GM21825 (cell line): ENCODE results near the gene MAPK14.
"Not testable (repeated sequence)": the region's sequence is repeated elsewhere in the genome, so short reads cannot be mapped to it uniquely, and the experiment has no call there.

Experiments used
- ATAC-seq: cut with Tn5 transposase; IDR thresholded peaks from one replicate; pipeline ENCODE4 v1.9.1; 2021; ENCODE audit warnings: mild to moderate bottlenecking, moderate library complexity; ENCODE audit not compliant: unreplicated experiment

MAPK14 gene

DNA sequence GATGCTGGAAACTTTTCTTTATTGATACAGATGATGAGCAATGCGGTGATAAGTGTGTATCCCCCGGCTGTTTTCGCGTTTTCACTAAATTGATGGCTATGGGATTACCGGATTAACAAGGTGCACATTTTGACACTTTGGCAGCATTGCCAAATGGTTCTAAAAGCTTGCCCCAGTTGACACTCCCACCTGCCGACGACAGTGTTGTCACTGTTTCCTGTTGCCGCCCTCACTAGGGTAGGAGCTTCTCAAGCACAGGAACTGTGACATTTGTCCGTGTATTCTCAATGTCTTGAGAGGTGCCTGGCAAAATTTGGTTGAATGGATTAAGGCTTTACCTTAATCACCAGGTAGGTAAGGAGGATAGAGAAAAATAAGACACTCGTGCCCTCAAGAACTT is 92.9 kb downstream of the MAPK14 start:
- ATAC-seq, result no peak

DNA sequence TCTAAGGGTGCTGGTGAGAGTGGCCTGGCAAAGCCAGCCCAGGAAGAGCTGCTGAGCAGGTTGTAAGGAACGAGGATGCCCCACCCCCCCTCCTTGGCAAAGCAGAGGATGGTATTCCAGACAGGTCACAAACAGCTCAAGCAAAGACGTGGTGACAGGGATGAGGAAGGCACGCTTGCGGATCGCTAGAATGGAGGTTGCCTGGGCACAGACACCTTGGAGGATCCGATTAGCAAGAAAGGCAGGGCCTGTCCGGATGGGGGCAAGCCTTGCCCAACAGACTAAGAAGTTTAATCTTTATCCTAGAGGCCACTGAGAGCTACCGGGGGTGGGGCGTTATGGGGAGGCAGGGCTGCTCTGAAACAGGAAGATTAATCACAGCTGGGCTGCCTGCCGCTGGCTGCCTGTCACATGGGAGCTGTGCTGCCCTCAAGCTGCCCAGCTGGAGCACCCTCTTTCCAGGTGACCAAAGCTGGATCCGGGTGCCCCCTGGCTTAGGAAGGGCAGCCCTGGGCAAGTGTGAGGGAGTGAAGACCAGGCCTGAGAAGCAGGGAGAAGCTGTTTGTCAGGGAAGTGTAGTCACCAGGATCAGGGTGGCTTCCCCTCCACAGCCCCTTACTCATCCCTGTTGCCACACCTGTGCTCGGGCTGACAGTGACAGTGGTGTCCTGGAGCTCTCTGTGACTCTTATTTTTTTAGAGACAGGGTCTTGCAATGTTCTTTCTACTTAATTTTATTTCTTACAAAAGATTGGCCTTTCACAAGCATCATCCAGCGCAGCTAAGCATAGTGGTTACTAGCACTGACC is 93.6 kb downstream of the MAPK14 start:
- ATAC-seq, result no peak

DNA sequence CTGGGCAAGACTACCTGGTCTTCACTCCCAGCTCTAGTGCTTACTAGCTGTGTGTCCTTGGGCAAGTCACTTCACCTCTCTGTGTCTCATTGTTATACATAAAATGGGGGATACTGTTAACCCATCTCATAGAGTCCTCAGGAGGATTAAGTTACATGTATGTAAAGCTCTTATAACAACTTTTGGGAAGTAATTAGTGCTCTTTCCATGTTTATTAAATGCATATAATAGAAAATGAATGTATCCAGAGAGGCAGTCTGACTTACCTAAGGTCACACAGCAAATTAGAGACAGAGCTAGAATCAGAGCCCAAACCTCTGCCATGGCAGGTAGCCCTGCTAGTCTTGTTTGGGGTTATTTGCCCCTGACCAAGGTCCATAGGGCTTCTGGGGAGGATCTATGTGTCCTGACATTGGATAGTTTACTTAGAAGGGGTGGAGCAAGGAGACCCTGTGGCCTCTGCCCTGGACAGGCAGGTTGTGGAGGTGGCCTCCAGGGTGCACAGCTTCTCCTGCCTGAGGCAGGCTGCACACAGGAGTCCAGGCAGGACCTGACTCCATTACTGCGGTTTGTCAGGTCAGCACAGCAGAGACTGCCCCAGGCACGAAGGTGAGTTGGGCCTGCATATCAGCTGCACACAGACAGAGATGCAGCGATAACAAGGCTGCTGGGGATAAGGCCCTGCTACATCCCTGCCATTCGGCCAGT is 94.3 kb downstream of the MAPK14 start:
- no peak for ATAC-seq

DNA sequence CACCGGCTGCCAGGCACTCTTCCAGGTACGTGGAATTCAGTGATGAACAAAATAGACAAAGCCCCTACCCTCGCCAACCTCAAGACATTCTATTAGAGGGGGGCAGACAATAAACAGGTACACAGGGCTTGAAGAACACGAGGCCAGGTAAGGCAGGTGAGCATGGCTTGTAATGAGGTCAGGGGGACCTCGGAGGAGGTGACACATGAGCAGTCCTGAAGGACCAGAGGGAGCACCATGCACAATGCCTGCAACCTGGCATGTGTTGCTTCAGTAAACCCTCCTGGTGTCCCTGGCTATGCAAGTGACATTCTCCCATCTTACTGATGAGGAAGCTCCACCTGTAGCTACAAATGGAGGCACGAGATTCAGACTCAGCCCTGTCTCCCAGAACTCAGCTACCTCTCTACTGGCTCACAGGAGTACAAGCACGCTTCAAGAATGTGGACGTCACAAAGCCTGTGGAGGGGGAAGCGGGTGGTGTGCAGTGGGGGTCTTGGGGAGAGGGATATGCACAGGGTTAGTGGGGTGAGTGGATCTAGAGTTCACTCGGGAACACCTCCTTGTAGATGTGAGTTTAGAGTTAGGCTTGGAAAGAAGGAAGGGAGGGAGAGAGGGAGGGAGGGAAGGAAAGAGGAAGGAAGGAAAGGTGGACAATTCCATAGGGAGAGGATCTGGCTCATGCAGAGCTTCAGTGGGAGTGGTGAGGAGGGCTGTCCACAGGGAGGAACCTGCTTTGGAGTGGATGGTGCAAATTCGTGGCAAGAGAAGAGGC is 95.1 kb downstream of the MAPK14 start:
- no peak for ATAC-seq

DNA sequence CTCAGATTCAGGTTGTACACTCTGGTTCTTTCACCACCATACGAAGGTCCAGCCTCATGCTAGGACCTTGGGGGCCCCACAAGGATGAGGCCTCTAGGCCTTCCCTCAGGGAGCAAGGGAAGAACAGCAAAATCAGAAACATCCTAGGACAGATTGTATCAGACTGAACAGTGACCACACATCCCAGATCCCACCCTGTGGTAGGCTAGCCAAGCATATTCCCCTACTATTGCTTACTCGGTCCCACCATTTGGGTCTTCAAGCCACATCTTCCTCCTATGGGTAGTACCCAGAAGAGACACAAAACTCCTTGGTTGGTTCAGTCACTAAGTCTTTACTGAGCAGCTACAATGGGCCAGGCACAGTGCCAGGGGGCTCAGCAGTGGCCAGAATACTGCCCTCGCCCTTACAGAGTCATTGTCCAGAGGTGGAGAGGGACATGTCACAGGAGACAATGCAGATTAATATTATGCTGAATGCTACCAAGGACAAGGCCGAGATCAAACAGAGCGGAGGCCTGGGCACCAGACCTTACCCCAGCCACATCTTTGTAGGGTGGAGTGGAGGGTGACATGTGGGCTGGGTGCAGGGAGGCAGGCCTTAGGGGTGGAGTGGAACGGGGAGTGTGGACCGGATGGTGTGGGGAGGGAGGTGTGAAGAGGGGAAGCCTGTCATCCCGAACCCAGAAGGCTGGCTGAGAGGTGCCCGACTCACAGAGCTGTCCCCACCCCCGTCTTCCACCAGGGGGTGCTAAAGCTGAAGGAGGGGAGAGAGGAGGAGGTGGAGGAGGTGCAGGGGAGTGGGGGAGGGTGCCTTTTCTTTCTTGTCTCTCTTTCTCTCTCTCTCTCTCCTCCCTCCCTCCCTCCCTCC is 95.9 kb downstream of the MAPK14 start:
- ATAC-seq, result peak; percentile 44

DNA sequence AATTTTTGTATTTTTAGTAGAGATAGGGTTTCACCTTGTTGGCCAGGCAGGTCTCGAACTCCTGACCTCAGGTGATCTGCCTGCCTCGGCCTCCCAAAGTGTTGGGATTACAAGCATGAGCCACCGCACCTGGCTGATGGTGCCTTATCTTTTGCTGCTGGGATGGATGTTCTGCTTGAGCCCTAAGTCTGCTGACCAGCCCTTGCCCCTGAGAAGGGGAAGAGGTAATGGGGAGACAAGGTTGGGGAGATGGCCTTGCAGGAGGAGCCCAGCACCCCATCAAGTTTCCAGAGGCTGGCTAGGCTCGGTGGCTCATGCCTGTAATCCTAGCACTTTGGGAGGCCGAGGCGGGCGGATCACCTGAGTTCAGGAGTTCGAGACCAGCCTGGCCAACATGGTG is 96.7 kb downstream of the MAPK14 start:
- ATAC-seq, result not testable (repeated sequence)

DNA sequence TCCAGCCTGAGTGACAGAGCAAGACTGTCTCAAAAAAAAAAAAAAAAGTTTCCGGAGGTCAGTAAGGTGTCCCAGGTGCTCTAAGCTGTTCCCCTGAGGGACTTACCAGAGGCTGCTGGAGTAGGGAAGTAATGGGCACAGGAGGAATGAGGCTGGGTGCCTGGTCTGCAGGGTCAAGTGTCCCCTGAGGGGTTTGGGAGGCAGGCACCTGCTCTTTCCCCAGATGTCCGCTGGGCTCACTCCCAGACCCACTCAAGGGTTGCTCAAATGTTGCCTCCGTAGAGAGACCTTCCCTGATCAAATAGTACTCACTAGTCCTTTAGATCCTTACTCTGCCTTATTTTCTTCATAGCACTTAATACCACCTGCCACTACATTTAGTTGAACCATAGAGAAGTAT is 97.3 kb downstream of the MAPK14 start:
- no peak for ATAC-seq

DNA sequence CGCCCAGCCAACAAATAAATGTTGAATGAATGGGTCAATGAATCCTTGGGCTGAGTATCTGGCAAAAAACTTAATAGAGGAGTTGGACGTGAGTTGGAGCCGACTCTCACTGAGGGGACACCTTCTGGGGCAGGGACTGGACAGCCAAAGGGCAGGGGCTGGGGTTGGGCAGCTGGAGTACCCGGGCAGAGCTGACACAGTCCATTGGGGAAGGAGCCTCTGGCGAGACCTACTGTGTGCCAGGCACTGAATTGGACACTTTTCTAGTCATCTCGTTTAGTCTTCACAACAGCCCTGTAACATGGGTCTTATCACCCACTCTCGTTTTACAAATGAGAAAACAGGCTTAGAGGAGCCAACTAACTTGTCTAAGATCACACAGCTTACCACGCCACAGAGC is 98.0 kb downstream of the MAPK14 start:
- no peak for ATAC-seq

DNA sequence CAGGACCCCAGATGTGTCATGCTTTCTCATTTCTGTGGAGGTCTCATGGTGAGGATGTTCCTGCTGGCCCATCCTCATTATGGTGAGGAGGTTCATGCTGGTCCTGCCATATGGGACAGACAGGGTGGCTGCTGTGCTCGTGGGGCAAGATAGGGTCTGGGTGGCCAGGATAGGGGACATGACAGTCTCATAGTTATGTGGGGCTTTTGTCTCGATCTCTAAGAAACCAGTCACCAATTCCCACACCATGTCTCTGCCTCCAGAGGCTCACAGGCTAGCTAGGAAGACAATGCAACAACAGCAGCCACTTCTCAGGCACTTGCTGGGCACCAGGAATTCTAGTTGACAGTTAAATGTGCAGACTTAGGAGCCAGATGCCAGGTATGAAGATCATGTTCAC is 98.5 kb downstream of the MAPK14 start:
- no peak for ATAC-seq

DNA sequence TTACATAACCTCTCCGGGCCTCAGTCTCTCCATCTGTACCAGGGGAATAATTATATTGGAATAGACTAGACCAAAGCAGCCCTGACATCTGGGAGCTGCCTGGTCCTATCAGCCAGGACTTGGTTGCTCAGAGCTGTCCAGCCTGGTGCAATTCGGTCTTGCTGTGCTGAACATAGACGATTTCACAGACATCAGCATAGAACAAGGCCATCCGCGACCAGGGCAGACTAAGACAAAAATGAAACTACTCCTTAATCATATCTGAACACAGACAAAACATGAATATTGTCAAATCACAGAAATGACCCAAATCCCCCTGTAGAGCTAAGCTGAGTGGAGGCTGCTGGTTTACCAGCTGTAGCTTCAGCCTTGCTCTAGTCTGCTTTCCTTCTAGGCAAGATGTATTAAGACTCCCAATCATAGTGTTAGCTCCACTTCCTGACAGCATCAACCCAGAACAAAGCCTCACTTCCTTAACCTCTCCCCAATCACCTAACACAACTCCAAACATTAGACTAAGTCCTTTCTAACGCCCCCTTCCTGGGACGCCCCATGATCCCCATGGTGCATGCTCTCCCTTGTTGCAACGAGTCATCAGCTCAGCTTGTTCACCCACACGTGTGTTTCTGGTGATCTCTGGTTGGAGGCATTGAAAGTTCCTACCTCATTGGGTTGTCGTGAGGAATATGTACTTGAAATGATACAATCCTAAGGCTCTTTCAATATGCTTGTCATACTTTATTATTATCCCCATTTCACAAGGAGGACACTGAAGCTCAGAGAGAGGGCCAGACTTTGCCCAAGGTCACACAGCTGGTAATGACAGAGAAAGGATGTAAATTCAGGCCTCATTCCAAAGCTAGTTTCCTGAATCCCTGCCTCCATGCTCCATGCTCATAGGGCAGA is 99.2 kb downstream of the MAPK14 start:
- no peak for ATAC-seq

DNA sequence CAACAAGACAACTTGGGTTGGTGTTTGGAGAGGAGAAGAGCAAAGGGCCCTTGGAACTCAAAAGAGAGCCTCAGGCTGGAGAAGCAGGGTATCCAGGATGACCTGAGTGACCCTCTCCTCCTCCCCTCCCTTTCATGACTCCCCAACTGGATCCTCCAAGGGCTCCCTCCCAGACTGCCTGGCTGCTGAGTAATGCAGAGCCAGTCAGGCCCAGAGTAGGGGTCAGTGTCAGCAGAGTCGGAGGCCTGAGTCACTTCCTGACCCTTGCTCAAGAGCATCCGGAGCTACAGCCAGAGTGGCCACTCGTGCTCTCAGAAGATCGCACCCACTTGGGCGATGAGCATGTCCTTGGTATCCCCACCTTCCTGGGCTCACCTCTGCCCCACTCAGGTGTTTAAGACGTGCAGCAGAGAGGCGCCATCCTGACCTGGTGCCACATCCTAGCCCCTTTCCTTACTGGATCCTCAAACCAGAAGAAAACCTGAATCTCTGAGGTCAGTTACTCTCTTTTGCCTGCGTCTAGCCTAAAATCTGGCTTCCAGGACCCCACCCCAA is 99.9 kb downstream of the MAPK14 start:
- no peak for ATAC-seq

DNA sequence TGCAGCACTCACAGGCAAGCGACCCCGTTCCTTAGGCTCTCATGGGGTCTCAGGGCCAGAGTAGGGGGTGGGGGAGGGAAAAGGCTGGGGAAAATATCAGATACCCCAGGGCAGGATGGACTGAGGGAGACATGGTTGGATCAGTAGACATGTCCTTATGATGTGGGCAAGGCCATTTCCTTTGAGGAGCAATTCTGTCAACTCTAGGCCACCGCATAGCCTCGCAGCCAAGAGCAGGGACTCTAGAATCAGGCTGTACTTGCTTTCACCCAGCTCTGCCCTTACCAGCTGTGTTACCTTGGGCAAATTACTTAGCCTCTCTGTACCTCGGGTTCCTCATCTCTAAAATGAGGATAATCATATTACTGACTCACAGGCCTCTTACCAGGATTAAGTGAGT is 100.5 kb downstream of the MAPK14 start:
- ATAC-seq, result no peak

DNA sequence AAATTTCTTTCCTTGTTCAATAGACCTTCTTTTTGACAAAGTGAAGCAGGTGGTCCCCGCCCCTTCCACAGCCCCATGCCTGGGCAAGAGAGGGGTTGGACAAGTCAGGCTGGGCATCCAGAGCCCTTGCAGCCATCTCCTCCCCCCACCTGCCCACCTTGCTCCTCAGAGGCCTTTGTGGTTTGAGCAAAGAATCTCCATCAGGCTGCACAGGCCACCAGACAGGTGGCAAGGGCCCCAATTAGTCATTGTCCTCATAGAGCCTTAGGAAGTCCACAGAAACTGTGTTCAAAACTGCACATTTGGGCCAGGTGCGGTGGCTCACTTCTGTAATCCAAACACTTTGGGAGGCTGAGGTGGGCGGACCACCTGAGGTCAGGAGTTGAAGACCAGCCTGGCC is 101.2 kb downstream of the MAPK14 start:
- no peak for ATAC-seq

DNA sequence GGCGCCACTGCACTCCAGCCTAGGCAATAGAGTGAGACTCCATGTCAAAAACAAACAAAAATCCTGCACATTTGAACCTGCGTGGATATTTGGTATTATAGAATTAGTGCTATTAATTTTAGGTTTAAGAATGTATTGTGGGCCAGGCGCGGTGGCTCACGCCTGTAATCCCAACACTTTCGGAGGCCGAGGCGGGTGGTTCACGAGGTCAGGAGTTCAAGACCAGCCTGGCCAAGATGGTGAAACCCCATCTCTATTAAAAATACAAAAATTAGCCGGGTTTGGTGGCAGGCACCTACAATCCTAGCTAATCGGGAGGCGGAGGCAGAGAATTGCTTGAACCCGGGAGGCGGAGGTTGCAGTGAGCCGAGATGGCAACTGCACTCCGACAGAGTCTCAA is 101.7 kb downstream of the MAPK14 start:
- ATAC-seq, result not testable (repeated sequence)

DNA sequence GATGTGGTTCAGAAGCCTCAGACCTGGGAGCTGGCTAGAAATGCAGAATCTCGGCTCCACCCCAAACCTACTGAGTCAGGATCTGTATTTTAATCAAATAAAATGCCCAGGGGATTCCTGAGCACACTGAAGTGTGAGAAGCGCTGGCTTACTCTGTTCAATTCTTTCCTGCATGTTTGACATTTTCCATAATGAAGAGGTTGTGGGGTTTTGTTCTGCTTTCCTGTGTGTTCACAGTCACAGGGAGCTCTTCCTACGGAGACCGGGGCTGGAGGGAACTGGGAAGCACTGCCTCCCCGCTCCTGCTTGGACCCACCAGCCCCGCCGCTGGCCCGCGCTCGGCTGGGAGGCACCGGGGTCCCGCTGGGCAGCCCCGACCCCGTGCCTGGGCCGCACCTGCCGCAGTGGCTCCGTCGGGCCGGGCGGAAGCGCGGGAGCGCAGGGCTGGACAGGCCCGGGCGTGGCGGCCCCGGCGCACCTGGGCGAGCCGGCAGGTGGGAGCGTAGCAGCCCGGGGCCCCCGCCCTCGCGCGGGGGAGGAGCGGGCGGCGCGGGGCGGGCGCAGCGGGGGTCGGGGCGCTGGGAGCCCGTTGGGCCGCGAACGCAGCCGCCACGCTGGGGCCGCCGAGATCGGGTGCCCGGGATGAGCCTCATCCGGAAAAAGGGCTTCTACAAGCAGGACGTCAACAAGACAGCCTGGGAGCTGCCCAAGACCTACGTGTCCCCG is 102.5 kb downstream of the MAPK14 start, which contains the start of gene MAPK13:
Gene MAPK13, plus strand, starts transcription at position 573 of the 726 bp plus-strand sequence. Its CDS starts 70 bp downstream, at position 643.
- no peak for ATAC-seq

DNA sequence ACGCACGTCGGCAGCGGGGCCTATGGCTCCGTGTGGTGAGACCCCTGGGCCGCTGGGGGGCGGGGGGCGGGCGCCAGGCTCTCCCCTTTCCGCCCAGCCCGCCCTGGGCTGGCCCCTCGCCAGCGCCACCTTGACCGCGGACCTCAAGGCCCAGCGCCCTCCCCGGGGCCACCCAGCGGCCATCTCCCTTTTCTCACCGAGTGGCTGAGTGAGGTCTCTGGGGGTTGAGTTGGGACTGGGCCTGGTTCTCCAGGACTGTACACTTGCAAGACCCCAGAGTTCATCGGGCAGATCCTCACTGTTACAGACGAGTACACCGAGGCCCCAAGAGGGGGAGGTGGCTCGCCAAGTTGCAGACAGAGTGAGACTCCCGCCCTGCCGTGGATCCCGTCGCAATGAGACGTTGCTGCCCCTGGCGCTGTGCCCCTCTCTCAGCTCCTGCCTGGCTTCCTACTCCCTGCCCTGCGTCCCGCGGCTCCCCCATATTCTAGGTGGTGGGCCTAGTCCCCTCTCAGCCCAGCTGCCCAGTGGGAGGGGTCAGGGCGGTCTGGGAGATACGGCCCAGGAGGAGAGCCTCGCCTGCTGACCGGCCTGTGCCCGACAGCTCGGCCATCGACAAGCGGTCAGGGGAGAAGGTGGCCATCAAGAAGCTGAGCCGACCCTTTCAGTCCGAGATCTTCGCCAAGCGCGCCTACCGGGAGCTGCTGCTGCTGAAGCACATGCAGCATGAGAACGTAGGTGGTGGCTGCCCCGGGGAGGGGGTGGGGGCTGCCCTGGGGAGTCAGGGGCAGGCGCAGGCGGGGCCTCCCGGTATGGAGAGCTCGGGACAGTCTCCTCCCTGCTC is 103.3 kb downstream of the MAPK14 start:
- no peak for ATAC-seq

DNA sequence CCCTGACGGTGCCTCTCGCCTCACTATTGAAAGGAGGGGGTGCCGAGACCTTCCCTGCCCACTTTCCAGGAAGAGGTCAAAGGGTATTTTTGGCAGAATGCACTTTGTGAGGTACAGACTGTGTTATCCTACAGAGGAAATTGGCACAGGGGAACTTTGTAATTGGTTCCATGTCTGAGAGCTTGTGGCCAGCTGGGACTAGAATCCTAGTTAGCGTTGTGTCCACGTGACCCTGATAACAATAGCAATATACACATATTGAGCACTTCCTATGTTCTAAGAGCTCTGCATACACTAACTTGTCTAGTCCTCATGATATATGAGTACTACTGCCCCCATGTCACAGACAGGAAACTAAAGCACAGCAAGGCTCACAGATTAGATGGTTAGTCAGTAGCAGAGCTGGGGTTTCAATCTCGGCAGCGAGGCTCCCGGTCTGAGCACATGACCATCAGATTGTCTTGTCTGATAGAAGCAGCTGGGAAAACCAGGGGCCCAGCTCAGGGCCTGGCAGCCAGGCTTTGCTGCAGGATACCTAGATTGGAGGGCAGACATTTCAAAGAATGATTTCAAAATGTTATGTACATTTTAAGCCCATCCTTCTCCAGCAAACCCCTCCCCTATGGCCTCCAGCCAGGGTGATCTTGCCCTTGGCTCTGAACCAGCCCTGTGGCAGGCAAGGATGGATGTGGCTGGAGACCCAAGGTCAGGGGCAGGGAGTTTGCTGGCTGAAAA is 104.1 kb downstream of the MAPK14 start:
- peak; percentile 85 for ATAC-seq
